Dedifferentiated amniotic fluid mesenchymal stem cell (primary cell): ENCODE data around the gene GJD4.
A peak's percentile ranks its signal among the peaks of the same experiment; 100 is the strongest.

Source experiments
- DNase-seq: peaks from one replicate; pipeline ENCODE4 v3.0.0-alpha.2; 2016; ENCODE audit errors: extremely low spot score

GJD4 gene

GRCh38 chr10:35605191-35605590 is at the start of gene GJD4:
Gene GJD4 (plus strand): TSS chr10:35605341. CDS start chr10:35605568, 227 bp downstream.
- DNase-seq, result no peak

- DNase-seq, result no peak
These were observed 48.9 kb upstream of the GJD4 start for GRCh38 chr10:35555962-35556930.

GRCh38 chr10:35558276-35558675 is 46.9 kb upstream of the GJD4 start:
- no peak for DNase-seq

- DNase-seq, result no peak
These were observed 45.7 kb upstream of the GJD4 start for GRCh38 chr10:35559416-35559815.

GRCh38 chr10:35561715-35562114 is 43.4 kb upstream of the GJD4 start:
- no peak for DNase-seq

- no peak for DNase-seq
These were observed 42.7 kb upstream of the GJD4 start for GRCh38 chr10:35562427-35562826.

- DNase-seq, result peak; percentile 51
These were observed 41.8 kb upstream of the GJD4 start for GRCh38 chr10:35563261-35563891.

GRCh38 chr10:35564341-35564968 is 40.7 kb upstream of the GJD4 start:
- DNase-seq, result no peak

- DNase-seq, result no peak
These were observed 39.5 kb upstream of the GJD4 start for GRCh38 chr10:35565602-35566081.

- no peak for DNase-seq
These were observed 37.2 kb upstream of the GJD4 start for GRCh38 chr10:35567951-35568350.

GRCh38 chr10:35568483-35569015 is 36.6 kb upstream of the GJD4 start:
- no peak for DNase-seq

- DNase-seq, result no peak
These were observed 35.9 kb upstream of the GJD4 start for GRCh38 chr10:35569111-35569707.

- no peak for DNase-seq
These were observed 35.3 kb upstream of the GJD4 start for GRCh38 chr10:35569836-35570235.

- DNase-seq, result no peak
These were observed 34.7 kb upstream of the GJD4 start for GRCh38 chr10:35570397-35570796.

GRCh38 chr10:35572583-35572982 is 32.6 kb upstream of the GJD4 start:
- no peak for DNase-seq

- no peak for DNase-seq
These were observed 31.3 kb upstream of the GJD4 start for GRCh38 chr10:35573796-35574195.

GRCh38 chr10:35574924-35575352 is 30.2 kb upstream of the GJD4 start:
- DNase-seq, result no peak

- no peak for DNase-seq
These were observed 29.5 kb upstream of the GJD4 start for GRCh38 chr10:35575640-35576039.

- no peak for DNase-seq
These were observed 28.4 kb upstream of the GJD4 start for GRCh38 chr10:35576730-35577129.

GRCh38 chr10:35577926-35578617 is 27.1 kb upstream of the GJD4 start:
- DNase-seq, result no peak

- DNase-seq, result no peak
These were observed 26.6 kb upstream of the GJD4 start for GRCh38 chr10:35578618-35578956.
